Omental fat pad (tissue), 4 donors: ENCODE measurements around the gene CBLC. TPM values are rescaled to one million over a fixed set of nuclear protein-coding genes. Genes with fewer than 3 reads are reported as not detected.

Source experiments
- ATAC-seq: fragments of 150-250 bp; one replicate; pipeline ENCODE4 v1.9.1; 2016; ENCODE audit warnings: mild to moderate bottlenecking, moderate library complexity; ENCODE audit not compliant: low FRiP score
- DNase-seq: peaks from one replicate; pipeline ENCODE4 v3.0.0-alpha.2; 2019; ENCODE audit warnings: low spot score
- CTCF ChIP-seq, 3 donors: fragments of 450-650 bp; IDR thresholded peaks; one replicate each; pipeline ENCODE4 v1.5.1; 2016 to 2017; ENCODE audit warnings: antibody characterized with exemption in 3 of 3, mild to moderate bottlenecking in 3 of 3, moderate library complexity in 2 of 3
- total RNA-seq, 4 donors: library from RNA; depleted of rRNA; stranded (reverse); fragments of >200 nt; gene quantifications; one replicate each; pipeline ENCODE4 v1.1.0, GENCODE V29; 2016

CBLC gene
- total RNA-seq, 4 donors from 2014 or later = 0.46 TPM; not detected in 3

- no peak for TF ChIP-seq CTCF (IDR thresholded peaks at IDR 0.05)
- ATAC-seq (no peak), DNase-seq (no peak)
Measured at GRCh38 chr19:44746616-44746945, 31.1 kb upstream of the CBLC start.

DNA sequence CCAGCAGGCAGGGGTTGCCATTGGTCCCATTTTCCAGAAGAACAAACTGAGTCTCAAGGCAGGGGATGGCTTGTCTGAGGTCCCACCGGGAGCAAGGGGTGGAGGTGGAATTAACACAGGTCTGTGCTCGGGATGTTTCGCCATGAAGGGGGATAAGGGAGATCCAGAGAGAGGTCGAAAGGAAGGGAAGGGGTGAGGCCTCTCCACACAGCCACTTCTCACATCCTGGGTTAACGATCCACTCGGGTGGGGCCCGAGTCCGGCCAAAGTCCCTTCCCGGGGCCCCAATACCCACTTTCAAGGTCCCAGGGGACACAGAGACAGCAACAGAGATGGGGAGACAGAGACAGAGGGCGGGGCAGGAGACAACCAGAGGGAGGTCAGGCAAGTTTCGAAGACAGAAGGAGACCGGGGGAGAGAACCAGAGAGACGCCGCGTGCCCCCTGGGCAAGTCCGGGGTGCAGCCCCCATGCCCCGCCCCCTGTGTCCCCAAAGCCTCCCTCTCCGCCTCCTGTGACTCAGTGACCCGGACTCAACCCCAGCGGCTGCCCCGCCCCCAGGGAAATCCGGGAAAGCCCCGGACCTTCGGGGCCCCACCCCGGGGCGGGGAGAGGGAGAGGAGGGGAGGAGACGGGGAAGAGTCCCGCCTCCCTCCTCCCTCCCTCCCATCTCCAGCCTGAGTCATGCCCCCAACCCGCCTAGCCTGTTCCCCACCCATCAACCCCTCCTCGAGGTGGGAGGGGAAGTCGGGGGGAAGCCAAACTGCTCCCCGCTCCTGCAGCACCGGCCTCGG is 30.5 kb upstream of the CBLC start:
- peak; percentile 92 for DNase-seq
- peak; percentile 89 for ATAC-seq
- no peak for TF ChIP-seq CTCF (IDR thresholded peaks at IDR 0.05)

DNA sequence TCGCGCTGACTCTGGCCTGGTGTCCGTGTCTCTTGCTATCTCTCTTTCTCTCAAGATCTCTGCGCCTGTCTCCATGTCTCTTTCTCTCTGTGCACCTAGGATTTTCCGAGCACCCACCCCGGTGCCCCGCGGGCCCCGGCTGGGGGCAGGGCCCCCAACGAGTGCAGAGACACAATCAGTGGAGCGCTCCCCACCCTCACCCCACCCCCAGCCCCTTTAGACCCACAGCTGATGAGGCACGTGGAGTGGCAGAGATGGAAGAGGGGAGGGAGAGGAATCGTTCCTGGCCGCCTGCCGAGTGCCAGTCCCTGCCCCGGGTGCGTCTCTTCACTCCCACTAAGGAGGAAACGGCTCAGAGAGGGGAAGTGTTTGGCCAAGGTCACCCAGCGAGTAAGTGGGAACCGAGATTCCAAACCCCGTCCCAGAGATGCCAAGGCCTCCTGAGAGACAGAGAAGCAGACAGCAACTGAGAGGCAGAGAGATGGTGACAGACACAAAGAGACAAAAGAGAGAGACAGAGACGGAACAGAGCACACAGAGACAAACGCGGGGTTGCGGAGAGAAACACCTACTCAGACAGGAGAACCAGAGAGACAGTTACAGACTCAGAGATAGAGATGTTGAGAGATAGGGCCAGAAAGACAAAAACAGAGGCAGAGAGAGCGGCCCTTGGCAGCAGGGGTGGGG is 29.8 kb upstream of the CBLC start:
- no peak for TF ChIP-seq CTCF (IDR thresholded peaks at IDR 0.05)
- DNase-seq (no peak), ATAC-seq (peak; percentile 7)

GRCh38 chr19:44748426-44749254 is 29.1 kb upstream of the CBLC start, which contains the start of gene BCL3:
Gene BCL3, plus strand, starts transcription at chr19:44748708. Its CDS starts 83 bp downstream, at chr19:44748791.
- TF ChIP-seq CTCF (IDR thresholded peaks at IDR 0.05) = no peak
- no peak for DNase-seq
- ATAC-seq = peak; percentile 42

- ATAC-seq = no peak
- DNase-seq = no peak
- no peak for TF ChIP-seq CTCF (IDR thresholded peaks at IDR 0.05)
Measured at GRCh38 chr19:44749292-44749691, 28.4 kb upstream of the CBLC start.

- TF ChIP-seq CTCF (IDR thresholded peaks at IDR 0.05) = no peak
- ATAC-seq = no peak
- no peak for DNase-seq
Measured at GRCh38 chr19:44749994-44750393, 27.7 kb upstream of the CBLC start.
